G401.6 (cell line): ENCODE measurements around the gene AGBL3.
"Not testable (repeated sequence)": the region's sequence is repeated elsewhere in the genome, so short reads cannot be mapped to it uniquely, and the experiment has no call there.

Source experiments
- FAIRE-seq: peaks from 2 replicates; lab custom pipeline; 2012; peaks lifted over from hg19 to GRCh38; lab: Jason Lieb, UNC

AGBL3 gene

DNA sequence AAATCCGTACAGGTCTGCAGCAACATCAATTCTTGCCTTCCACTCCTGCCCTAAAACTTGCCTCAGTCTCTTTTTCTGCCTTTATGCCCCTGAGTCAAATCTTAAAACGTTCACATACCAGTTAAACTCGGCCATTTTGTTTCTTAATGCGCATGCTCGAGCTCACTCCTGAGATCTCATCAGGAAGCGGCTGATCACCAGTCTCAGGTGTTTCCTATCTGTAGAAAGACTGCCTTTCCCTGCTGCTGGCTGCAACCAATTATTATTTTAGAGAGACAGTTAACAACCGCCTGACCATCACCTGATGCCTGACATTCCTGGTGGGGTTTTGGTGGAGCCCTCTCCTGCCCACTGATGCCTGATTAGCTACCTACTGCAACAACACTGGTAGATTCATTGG, 91.3 kb downstream of the AGBL3 start:
- FAIRE-seq, result no peak

DNA sequence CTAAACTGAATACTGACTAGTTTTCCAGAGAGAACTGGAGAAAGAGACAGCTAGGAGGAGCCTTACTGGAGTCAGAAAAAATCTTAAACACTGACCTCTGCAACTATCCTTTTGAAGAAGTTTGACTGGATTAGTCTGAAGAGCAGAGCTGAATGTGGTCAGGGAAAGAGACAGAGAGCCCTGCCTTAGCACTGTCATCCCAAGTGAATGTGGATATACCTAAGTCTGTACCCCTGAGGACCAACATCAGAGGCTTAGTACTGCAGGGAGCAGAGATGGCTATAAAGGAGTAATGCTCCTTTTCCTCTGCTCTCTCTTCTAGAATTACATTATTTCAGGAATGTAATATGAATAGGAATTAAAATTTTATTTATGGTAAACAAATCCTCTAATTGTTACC, 91.7 kb downstream of the AGBL3 start:
- FAIRE-seq, result no peak

DNA sequence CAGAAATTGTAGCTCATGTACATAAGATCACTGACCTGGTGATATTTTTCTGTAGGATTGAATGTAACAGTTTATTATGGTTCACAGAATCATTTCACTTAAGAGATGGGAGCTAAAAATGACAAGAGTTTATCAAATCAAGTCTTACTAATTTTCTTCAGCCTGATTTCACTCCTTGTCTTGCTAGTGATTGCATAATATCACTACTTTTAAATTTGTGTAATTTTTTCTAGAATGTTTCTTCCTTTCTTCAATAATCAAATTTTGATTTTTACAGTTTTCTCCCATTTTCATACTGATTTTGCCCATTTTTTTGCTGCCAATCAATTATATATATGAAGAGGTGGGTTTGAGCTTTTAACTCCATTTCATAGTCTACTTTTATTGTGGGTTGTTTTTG, 92.8 kb downstream of the AGBL3 start:
- FAIRE-seq, result no peak

DNA sequence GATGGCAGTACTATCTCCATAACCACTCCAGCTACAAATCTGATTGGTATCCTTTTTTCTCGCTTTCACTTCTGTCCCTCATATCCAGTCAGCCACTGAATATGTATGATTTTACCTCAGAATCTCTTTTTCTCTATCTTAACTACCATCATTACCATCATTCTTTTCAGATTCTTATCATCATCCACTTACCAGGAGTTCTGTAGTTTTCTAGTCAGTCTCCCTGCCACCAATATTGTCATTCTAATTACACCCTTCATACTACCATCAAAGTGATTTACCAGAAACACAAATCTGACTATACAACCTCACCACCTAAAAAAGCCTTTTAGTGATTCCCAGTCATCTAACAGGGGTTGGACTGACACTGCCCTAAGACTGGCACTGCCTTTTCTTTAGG, 96.7 kb downstream of the AGBL3 start:
- no peak for FAIRE-seq

DNA sequence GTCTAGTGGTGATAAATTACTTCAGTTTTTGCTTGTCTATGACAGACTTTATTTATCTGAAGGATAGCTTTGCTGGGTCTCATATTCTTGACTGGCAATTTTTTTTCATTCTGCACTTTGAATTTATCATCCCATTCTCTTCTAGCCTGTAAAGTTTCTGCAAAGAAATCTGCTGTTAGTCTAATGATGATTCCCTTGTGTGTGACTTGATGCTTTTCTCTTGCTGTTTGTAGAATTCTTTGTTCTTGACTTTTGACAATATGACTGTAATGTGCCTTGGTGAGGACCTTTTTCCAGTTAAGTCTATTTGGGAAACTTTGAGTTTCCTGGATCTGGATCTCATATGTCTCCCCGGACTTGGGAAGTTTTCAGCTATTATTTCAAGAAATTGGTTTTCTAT, 102.3 kb downstream of the AGBL3 start:
- FAIRE-seq, result no peak

DNA sequence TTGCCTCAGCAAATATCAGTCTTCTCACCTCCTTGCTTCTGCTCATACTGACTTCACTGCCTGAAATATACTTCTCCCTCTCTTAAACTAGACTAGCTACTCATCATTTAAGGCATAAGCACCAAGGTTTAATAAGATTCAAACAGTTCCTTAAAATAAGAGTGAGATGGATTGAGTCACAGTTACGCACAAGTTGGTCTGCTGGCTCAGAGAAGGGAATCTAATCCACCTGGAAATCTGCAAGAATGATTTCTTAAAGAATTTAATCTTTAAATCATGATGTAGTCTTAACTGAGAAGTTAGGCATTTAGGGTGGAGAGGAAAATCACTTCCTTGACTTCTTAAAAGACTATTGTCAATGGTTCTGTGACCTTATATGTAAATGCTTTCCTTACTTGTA, 105.4 kb downstream of the AGBL3 start:
- no peak for FAIRE-seq

DNA sequence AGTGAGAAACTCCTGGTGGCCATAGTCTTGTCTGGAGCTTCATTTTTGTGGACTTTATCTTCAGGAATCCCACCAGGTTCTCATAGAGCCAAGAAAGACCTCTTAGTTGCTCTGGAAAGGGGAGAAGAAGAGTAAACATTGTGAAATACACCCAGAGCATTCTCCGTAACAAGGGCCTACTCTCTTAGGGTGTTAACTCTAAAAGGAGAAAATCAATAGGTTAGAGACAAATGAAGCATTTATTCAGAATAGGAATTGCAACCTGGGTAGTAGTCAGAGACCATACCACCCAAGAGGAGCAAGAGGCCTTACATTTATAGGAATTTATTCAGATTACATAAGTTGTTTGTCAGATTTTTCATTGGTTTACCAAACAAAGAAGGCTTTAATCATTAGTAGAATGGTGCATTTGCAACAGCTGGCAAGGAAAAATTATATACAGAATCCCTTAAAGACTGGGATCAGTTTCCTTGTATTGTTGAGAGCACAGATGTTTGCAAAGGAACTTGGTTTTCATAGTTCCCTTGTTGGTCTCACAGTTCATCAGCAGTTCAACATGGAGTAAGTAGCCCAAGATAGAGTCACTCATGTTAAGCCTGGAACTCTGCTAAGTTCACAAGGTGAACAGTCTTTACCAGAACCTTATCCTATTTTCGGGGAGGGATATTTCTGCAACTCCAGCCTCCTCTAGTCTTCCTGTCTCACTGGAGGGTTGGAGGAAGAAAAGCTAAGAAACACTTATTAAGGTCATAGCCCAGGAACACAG, 108.3 kb downstream of the AGBL3 start:
- no peak for FAIRE-seq

DNA sequence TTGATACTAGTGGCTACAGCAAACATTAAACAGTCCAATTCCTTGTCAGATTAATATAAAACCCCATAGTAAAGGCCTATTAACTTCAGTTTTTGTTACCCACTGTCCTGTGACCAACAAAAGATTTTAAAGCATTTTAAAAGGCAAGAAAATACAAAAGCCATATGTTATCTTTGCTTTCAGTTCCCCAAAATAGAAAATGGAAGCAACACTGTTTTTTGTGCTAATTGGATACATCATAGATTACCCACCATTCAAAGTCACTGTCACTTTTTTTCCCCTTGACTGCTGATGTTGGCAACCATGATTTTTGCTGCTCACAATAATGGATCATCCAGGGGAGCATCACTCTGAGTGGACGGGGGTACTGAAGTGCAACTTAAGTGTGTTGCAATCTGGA, 109.1 kb downstream of the AGBL3 start:
- FAIRE-seq, result no peak

DNA sequence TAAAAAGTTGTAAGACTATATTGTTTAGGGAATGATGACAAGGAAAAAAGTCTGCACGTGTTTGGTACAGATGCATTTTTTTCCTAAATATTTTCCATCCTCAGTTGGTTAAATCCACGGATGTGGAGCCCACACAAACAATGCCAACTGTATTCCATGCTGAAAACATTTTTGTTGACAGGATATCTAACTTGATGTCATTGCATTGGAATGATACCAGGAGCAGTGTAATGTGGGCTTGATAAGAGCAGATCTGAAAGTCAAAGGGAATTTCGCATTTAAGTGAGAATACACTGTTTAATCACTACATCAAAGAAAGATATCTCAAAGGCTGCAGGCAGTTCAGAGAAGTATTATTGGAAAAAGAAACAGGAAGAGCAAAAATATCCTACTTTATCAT, 112.1 kb downstream of the AGBL3 start:
- no peak for FAIRE-seq

DNA sequence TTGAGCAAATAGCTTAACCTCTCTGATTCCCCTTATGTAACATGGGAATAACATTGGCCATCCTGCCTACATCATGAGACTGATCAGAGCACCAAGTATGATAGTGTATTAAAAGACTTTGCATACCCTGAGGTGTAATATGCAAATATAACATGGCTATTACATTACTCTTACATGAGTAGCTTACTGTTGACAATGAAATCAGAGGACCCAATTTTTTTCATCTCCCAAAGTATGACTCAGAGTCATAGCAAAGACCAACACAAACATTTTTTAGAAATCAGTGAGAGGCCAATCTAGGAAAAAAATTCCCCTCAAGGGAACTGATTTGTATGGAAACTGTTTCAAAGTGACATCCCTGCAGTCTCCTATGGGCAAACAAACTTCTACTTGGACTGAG, 114.5 kb downstream of the AGBL3 start:
- no peak for FAIRE-seq

DNA sequence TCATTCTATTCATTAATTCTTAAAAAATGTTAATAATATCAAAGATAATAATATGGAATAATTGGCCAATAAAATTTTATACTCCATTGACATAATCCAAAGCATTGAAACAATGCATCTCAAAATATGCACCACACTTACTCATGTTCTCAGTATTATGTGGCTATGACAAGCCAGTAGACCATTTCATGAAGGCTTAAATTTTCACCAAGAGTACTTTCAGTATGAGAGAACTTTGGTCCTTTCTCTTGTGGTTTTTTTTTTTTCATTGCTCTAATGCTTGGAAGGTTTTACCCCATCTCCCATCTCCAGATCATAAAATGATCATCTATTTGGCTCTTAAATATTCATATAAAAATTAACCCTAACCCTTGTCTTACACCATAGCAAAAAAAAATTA, 116.1 kb downstream of the AGBL3 start:
- FAIRE-seq, result no peak

DNA sequence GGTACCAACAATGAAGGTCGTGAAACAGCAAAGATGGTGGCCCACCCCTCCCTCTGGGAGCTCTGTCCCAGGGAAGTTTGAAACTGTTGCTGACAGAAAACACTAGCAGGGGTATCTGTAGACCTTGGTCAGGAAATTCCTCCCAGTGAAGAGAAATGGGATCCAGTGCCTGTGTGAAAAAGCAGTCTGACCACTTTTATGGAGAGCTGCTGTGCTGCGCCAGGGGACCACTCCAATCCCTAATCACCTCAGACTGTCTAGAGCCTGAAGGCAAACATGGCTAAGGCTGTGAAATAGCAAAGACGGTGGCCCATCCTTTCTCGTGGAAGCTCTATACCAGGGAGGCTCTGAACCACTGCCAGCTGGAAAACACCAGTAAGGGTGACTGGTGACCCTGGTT, 123.3 kb downstream of the AGBL3 start:
- no peak for FAIRE-seq

DNA sequence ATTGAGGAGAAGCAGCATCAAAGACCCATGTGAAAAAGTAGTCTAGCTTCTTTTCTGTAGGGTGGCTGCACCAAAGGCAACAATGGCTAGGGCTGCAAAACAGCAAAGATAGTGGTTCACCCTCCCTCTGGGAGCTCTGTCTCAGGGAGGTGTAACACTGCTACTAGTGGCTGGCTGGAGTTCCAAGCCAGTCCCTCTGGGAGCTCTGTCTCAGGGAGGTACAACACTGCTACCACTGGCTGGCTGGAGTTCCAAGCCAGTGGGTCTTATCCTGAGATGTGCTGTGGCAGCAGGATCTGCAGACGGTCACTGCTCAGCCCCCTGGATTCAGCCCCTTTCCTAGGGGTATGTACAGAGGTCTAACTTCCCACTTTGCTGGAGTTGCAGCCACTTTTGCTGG, 123.7 kb downstream of the AGBL3 start:
- FAIRE-seq, result no peak

DNA sequence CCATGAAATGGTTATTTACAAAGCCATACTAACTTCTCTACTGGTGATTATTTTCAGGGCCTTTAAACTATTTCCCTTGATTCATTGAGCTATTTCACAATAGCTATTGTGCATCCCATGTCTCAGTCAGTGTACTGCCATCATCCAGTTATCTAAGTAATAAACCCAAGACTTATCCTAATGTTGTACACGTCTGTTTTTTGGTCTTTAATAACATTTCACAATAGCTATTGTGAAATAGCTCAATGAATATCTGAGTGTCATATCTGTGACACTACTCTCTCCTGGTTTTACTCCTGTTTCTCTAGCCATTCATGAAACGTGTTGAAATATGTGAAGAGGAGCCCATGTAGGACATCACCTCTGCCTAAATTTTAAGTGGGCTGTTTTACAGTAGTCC, 125.1 kb downstream of the AGBL3 start:
- no peak for FAIRE-seq

DNA sequence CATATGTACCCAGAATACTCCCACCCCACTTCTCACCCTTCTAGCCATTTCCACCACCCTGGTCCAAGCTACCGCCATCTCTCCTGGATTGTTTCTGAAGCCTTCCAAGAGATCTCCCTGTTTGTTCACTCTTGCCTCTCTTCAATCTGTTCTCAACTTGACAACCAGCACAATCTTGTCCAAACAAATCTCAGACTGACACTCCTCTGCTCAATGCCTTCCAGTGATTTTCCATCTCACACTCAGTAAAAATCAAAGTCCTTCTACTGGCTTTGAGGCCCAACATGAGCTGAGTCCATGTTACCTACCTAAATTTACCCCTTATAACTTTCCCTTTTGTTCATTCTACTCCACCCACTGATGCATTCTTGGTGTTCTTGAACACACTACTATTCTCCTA, 128.3 kb downstream of the AGBL3 start:
- FAIRE-seq, result no peak

DNA sequence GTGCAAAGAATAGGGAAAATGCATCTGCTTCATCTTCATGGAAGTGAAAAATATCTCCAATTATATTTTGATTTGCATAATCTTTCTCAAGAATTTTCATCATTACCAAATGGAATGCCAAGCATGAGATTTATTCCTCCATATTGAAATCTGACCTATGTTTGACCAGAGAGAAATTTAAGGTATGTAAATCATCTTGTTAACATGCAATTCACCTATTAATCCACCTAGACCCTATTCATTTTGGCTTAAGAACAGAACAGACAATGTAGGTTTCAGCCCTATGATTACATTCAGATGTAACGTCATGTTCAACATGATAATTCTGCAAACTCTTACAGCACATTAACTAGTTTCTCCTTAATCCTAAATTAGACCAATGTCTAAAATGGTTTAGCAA, 130.8 kb downstream of the AGBL3 start:
- FAIRE-seq, result no peak

DNA sequence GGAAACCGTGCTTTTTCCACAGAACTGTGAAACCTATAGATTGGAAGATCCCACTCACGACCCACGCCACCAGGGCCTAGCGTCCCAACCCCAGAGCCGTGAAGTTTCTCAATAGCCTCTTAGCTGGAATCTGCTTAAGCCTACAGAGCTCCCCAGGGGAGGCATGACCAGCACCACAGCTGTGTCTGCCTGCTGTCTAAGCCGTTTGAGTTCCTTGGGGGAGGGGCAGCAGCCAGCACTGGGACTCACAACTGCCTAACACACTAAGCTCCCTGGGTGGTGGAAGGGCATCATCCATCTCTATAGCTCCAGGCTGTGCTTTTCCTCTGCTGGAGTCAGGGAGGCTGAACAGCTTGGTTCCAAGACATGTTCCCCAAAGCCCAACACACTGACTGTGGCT, 135.6 kb downstream of the AGBL3 start:
- no peak for FAIRE-seq

DNA sequence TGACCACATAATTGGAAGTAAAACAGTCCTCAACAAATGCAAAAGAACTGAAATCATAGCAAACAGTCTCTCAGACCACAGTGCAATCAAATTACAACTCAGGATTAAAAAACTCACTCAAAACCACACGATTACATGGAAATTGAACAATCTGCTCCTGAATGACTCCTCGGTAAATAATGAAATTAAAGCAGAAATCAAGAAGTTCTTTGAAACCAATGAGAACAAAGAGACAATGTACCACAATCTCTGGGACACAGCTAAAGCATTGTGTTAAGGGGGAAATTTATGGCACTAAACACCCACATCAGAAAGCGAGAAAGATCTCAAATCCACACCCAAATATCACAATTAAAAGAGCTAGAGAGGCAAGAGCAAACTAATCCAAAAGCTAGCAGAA, 138.3 kb downstream of the AGBL3 start:
- FAIRE-seq, result not testable (repeated sequence)

DNA sequence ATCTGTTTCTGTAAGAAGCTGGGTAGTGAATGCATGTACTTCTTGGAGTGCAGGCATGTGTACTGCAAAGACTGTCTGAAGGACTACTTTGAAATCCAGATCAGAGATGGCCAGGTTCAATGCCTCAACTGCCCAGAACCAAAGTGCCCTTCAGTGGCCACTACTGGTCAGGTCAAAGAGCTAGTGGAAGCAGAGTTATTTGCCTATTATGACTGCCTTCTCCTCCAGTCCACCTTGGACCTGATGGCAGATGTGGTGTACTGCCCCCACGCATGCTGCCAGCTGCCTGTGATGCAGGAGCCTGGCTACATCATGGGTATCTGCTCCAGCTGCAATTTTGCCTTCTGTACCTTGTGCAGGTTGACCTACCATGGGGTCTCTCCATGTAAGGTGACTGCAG, 142.6 kb downstream of the AGBL3 start:
- FAIRE-seq, result no peak

DNA sequence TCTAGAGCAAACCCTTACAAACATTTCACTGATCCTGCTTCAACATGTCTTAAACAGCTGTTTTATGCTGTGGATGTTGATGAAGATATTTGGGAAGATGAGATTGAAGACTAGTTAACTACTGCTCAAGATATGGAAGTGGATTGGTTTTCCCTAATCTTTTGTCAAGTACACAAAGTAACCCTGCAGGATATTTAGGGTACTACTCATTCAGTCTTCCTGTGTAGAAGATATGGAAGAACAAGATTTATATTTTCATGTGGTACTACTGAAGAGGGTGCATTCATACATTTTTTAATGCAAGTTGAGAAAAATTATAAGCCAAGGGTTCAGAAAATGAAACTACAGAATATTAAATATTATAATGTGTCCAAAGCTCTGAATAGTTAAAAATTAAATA, 143.3 kb downstream of the AGBL3 start:
- FAIRE-seq, result no peak

DNA sequence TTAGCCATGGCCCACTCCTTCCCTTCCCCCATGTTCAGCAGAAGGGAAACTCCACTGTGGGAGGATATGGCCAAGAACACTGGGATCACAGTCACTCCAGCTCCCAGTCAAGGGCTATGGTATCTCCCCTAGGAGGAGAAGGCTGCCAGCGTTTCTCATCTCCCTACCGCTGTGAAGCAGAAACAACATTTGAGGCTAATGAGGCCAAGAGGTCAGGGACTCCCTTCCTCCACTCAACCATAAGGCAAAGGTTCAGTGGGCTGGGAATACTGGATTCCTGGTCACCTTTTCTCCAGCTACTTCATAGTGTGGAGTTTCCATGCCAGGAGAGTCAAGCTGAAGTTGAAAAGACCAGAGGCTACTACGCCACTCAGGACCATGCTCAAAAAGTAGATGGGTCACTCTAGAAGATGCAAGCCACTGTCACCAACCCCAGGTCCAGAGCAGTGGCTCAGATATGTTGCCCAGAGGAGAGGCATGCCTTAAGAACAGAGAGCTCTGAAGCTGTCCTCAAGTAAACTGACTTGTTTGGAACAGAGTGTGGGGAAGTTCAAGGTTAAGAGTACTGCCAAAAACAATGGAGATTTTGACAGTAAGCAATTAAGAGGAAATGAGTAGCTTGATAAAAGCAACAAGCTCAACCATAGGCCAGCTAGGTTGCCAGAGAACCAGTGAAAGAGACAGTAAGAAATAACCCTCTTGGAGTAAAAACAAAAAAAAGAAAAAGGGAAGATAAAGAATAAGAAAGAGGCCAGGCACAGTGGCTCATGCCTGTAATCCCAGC, 157.8 kb downstream of the AGBL3 start:
- no peak for FAIRE-seq

DNA sequence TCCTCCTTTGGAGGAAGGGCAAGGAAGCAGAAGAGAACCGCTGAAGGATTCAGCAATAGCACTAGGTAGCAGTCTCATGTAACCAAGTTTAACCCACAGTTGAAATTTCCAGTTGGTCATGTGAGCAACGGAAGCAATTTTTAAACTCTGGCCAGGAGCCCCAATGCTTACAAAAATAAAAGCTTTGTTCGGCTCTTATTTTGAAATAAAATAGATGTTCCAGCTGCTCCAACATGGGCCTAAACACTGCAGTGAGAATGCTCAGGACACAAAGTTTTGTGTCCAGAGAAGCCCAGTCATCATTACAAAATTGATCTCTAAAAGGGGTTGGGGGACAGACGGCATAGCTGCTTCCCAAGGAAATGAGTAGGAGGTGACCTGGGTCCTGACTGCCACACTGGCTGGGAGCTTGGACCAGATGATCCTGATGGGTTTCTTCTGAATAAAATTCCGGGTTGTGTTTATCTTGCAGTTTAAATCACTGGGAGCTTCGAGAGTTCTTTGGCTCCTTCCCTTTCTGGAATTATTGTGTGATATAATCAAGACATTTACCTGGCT, 161.1 kb downstream of the AGBL3 start:
- FAIRE-seq, result no peak

DNA sequence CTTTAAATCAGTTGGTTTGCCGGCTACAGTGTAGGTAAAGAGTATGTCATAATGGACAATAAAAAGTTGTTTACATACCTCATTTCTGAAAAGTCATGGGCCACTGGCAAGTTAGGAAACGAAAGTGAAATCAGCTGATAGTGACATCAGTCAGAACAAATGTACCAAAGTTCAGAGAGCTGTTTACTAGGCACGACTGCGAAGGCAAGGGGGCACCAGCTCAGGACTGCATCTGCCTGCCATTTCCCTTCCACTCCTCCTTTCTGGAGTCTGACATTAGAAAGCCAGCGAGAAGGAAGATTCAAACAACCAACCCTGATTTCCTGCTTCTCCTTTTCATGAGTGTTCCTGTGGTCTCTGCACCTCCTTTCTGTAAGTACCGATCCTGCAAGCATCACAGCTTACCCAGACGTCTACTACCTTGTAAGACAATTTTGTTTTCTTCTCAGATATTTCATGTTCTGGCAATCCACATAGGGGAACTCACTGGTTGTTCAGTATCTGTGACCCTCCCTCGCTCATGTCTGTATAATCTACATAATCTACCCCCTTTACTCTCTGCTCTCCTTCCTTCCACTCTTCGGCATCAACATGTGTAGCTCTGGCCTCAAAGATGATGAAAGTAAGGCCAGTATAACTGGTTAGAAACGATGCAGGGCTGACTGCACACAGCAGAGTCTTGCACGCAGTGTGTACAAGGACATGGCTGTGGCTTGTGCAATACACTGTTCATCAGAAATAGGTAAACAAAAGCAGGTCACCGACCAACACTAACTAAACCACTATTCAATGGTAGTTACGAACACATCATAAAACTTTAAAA, 161.8 kb downstream of the AGBL3 start, which contains the start of gene TMEM140:
Gene TMEM140 (plus strand): TSS at position 174 of the 823 bp plus-strand sequence. CDS start 16,370 bp downstream, outside the sequence.
- no peak for FAIRE-seq
